Duodenal mucosa (tissue), 2 donors: ENCODE data around the gene INSIG1.

Experiments used
- H3K27ac ChIP-seq: one replicate; pipeline ENCODE4 v1.7.0; 2013; ENCODE audit warnings: low read depth, low read length
- H3K27me3 ChIP-seq, 2 donors: one replicate each; pipeline ENCODE4 v1.7.0; 2013; ENCODE audit warnings: low read length in 2 of 2, control low read depth in 1 of 2; ENCODE audit not compliant: insufficient read depth in 2 of 2, control insufficient read depth in 1 of 2
- H3K36me3 ChIP-seq, 2 donors: one replicate each; pipeline ENCODE4 v1.7.0; 2013; ENCODE audit warnings: low read length in 2 of 2, control low read depth in 1 of 2; ENCODE audit not compliant: insufficient read depth in 2 of 2, control insufficient read depth in 1 of 2
- H3K4me1 ChIP-seq, 2 donors: one replicate each; pipeline ENCODE4 v1.7.0; 2013; ENCODE audit warnings: low read length in 2 of 2, control low read depth in 1 of 2; ENCODE audit not compliant: insufficient read depth in 2 of 2, control insufficient read depth in 1 of 2
- H3K4me3 ChIP-seq, 2 donors: one replicate each; pipeline ENCODE4 v1.7.0; 2013; ENCODE audit warnings: low read length in 2 of 2, low read depth in 1 of 2
- H3K9ac ChIP-seq, 2 donors: one replicate each; pipeline ENCODE4 v1.7.0; 2013; ENCODE audit warnings: low read length in 2 of 2, low read depth in 1 of 2
- H3K9me3 ChIP-seq, 2 donors: one replicate each; pipeline ENCODE4 v1.7.0; 2013; ENCODE audit warnings: low read length in 2 of 2, control low read depth in 1 of 2; ENCODE audit not compliant: control insufficient read depth in 1 of 2

The INSIG1 gene

DNA sequence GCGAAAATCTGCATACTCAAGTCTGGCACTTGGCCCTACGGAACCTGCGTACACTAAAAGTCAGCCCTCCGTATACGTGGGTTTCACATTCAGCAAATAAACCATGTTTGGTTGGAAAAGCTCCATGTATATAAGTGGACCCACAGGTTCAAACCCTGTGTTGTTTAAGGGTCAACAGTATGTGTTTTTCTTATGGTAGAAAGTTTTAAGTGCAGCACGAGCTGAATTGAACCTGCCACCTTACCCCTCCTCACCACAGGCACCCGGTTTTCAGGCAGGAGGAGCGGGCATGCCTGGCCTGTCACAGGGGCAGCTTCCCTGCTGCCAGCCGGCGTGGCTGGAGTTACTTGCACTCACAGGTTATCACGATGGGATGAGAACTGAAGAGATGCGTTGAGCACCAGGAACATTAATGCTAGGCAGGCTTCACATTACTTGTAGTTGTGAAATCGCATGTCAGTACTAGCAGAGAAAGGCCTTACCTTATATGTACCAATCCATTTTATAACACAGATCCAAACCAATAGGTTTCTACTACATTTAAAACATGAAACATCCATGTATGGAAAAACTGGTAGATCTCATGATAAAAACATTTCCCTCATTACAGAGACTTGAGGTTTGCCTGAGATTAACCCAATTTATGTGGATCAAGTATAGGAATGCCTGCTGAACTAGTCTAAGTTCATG is 12.9 kb downstream of the INSIG1 start:
- Histone ChIP-seq H3K4me3 (no peak overlapping the region), H3K36me3 (peaks cover 11 to 44% of the 10 kb centered on the region in 2 donors), H3K4me1 (no peaks in the 10 kb centered on the region), H3K27me3 (no peaks in the 10 kb centered on the region), H3K9ac (no peak overlapping the region), H3K9me3 (no peaks in the 10 kb centered on the region), H3K27ac (no peak overlapping the region)

DNA sequence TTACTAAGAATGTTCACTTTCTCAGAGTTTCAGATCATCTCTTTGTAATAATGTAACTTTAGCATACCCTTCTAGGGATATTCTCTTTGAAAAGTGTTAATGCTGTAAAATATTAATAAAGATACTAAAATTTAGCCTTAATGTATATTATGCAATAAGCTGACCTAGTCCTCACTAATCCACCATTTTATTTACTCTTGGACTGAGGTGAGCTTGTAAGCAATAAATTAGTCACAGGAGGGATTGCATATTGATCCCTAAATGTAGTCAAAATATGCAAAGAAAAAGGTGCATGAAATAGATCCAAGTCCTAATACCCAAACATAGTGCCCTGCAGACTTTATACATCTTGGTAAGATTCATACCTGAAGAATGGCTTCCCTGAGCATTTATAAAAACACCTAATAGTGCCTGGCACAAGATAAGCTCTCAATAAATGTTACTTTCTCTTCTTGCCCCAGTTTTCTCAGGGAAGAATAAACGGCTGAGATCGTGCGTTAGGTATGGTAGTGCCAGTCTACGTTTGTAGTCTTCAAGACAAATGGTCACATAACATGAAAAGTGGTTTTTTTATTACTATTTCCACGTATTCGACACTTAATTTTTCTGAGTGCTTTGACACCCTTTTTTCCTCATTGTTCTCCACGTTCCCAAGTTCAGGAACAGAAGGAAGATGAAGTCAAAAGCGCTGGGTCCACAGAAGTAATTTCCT is 14.3 kb downstream of the INSIG1 start:
- H3K4me1 ChIP-seq, result no peaks in the 10 kb centered on the region
- no peaks in the 10 kb centered on the region for H3K27me3 ChIP-seq
- no peak overlapping the region for H3K4me3 ChIP-seq
- no peak overlapping the region for H3K27ac ChIP-seq
- peaks cover 7 to 30% of the 10 kb centered on the region in 2 donors for H3K36me3 ChIP-seq
- no peaks in the 10 kb centered on the region for H3K9me3 ChIP-seq
- H3K9ac ChIP-seq, result no peak overlapping the region

DNA sequence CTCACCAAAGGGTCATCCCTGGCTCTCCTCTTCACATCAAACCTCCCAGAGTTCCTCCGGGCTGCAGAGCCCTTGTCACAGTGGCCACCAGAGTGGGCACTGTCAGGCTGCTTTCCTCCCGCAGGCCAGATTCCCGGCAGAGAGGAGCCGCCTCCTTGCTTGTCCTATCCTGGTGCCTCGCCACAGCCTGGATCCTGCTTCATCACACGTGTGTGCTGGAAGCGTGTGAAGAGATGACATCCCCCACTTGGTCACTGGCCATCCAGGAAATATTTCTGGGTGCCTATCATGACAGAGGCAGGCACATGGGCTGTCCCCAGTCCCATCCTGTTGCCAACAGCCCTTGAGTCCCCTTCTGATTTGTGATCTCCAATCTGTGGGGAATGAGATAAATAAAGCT is 15.0 kb downstream of the INSIG1 start:
- Histone ChIP-seq H3K36me3 (peaks cover 7 to 23% of the 10 kb centered on the region in 2 donors), H3K4me1 (no peaks in the 10 kb centered on the region), H3K4me3 (no peak overlapping the region), H3K27me3 (no peaks in the 10 kb centered on the region), H3K27ac (no peak overlapping the region), H3K9me3 (no peaks in the 10 kb centered on the region), H3K9ac (no peak overlapping the region)

DNA sequence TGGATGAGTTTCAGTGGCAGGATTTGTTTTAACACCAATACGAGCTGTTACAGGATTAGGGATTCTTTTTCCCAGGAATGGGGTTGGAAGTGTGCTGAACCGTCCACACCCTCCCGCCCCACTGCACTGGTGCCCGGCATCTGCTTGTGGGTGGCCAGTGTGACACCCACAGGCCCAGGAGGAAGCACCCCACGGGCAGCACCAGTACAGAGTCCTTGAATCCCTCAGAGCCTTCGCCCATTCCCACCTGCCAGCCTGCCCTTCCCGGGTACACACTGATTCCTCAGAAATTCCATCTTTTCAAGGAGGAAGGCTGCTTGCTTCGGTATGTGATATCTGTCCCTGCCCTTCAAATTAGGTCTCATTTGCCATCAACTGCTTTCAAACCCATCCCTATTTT is 15.4 kb downstream of the INSIG1 start:
- Histone ChIP-seq H3K36me3 (peaks cover 7 to 19% of the 10 kb centered on the region in 2 donors), H3K9ac (no peak overlapping the region), H3K27ac (no peak overlapping the region), H3K4me1 (no peaks in the 10 kb centered on the region), H3K4me3 (no peak overlapping the region), H3K27me3 (no peaks in the 10 kb centered on the region), H3K9me3 (no peaks in the 10 kb centered on the region)

DNA sequence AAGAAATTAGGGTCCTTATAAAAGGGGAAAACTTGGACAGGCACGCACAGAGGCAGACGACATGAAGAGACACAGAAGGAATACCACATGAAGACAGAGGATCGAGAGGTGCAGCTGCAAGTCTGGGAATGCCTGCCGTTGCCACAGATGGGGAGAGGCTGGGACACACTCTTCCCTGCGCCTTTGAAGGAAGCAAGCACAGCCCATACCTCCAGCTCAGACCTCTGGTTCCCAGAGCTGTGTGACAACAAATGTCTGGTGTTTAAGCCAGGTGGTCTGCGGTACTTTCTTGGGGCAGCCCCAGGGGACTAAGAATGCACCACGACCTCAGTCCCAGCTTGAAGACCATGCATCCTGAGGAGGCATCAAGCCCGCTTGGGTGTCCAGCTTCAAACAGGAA is 18.3 kb downstream of the INSIG1 start:
- H3K4me3 ChIP-seq, result no peak overlapping the region
- no peak overlapping the region for H3K27ac ChIP-seq
- no peaks in the 10 kb centered on the region for H3K4me1 ChIP-seq
- no peaks in the 10 kb centered on the region for H3K27me3 ChIP-seq
- H3K9me3 ChIP-seq, result no peaks in the 10 kb centered on the region
- no peaks in the 10 kb centered on the region for H3K36me3 ChIP-seq
- no peak overlapping the region for H3K9ac ChIP-seq

DNA sequence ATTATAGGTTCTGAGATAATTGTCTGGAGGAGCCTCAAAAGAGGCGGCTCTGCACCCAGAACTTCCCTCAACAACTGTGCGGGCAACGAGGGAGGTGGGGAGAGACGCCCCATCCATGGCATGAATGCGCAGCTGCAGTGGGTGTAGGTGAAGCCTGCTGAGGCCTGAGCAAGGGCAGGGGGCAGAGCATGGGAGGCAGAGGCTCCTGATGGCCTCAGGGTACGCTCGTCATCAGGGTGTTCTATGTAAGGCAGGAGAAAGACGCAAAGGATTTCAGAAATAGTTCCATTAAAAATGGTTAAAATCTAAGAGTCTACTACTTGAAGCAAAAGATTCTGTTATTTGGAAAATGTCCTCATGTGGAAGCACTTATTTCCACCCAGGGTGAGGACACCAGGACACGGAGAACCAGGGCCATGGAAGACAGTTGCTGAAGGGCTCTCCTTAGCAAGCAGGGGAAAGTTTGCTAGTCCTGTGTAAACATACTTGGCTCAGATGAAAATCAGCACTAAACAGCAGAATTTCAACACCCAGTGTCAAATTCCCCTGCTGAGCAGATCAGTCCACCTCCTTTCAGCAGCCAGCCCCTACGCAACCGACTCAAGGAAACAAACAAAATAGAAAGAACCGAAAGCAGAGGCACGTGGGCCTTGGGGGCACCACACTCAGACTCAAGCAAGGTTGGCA is 18.9 kb downstream of the INSIG1 start:
- H3K27ac ChIP-seq, result no peak overlapping the region

DNA sequence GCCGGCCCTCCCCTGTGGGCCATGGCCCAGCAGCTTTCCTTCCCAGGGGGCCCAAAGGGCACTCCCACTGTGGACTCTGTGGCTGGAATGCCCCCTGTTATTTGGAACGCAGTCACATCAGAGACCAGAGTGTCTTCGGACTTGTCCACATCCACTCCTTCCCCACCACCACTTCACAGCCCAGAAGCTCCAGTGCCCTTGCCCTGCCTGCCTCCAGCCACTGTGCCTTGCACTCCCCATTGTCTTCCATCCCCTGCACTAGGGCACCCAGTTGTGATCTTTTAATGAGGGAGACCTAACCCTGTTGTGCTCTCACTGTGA is 19.4 kb downstream of the INSIG1 start:
- Histone ChIP-seq H3K36me3 (no peaks in the 10 kb centered on the region), H3K27me3 (no peaks in the 10 kb centered on the region), H3K27ac (no peak overlapping the region), H3K4me1 (no peaks in the 10 kb centered on the region), H3K9ac (no peak overlapping the region), H3K9me3 (no peaks in the 10 kb centered on the region), H3K4me3 (no peak overlapping the region)

More for the DNA sequence above, 18.9 kb downstream of the INSIG1 start:
- H3K27me3 ChIP-seq, result no peaks in the 10 kb centered on the region
- H3K9me3 ChIP-seq, result no peaks in the 10 kb centered on the region
- no peak overlapping the region for H3K9ac ChIP-seq
- H3K4me1 ChIP-seq, result no peaks in the 10 kb centered on the region
- H3K4me3 ChIP-seq, result no peak overlapping the region
- H3K36me3 ChIP-seq, result no peaks in the 10 kb centered on the region

DNA sequence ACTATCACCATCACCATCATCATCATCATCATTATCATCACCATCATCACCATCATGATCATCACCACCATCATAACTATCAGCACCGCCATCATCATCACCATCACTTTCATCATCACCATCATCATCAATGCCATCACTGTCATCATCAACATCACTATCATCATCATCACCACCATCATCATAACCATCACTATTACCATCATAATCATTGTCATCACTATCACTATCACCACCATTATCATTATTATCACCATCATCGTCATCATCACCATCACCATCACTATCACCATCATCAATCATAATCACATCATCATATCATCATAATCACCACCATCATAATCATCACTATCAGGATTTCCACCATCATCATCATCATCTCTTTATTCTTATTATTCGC is 20.6 kb downstream of the INSIG1 start:
- no peak overlapping the region for H3K4me3 ChIP-seq
- H3K9ac ChIP-seq, result no peak overlapping the region
- H3K36me3 ChIP-seq, result no peaks in the 10 kb centered on the region
- no peaks in the 10 kb centered on the region for H3K4me1 ChIP-seq
- no peaks in the 10 kb centered on the region for H3K9me3 ChIP-seq
- no peak overlapping the region for H3K27ac ChIP-seq
- H3K27me3 ChIP-seq, result no peaks in the 10 kb centered on the region

DNA sequence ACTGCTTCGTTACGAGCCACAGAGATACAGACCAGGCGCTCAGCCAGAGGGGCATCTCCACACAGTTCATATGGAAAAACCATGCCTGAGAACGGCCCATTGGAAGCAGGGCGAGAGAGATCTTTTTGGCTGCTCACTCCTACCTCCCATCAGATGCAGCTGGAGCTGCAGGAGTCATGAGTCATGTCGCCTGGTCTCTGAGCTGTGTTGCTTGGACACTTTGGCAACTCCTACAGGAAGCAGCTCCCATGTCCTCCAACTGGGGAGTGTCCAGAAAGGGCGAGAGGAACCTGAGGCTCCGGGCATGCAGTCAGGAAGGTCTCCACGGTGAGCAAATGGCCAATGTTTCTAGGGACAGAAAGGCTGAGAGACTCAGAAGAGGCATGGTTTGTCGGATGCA is 24.9 kb downstream of the INSIG1 start:
- Histone ChIP-seq H3K9me3 (no peaks in the 10 kb centered on the region), H3K27ac (no peak overlapping the region), H3K36me3 (no peaks in the 10 kb centered on the region), H3K27me3 (peaks cover 0 to 3% of the 10 kb centered on the region in 2 donors), H3K9ac (no peak overlapping the region), H3K4me1 (no peaks in the 10 kb centered on the region), H3K4me3 (no peak overlapping the region)

DNA sequence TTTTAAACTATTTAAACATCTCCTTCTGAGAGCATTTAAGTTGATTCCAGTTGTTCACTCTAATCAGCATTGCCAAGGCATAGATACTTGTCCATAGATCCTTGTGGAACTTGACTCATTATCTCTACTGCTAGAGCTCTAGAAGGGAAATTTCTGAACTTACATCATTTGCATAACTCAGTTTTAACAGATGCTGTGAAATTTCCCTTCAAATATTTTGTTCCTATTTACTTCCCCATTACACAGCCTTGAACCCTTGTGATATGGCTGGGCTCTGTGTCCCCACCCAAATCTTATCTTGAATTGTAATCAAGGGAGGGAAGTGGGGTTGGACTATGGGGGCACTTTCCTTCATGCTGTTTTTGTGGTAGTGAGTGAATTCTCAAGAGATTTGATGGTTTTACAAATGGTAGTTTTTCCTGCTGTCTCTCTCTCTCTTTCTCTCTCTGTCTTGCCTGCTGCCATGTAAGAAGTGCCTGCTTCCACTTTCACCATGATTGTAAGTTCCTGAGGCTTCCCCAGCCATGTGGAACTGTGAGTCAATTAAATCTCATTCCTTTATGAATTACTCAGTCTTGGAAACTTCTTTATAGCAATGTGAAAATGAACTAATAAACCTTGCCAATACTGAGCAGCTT is 25.4 kb downstream of the INSIG1 start:
- H3K9me3 ChIP-seq, result no peaks in the 10 kb centered on the region
- no peaks in the 10 kb centered on the region for H3K36me3 ChIP-seq
- no peak overlapping the region for H3K4me3 ChIP-seq
- H3K27ac ChIP-seq, result no peak overlapping the region
- H3K9ac ChIP-seq, result no peak overlapping the region
- no peaks in the 10 kb centered on the region for H3K4me1 ChIP-seq
- peaks cover 0 to 3% of the 10 kb centered on the region in 2 donors for H3K27me3 ChIP-seq
